T-cell (primary cell): Measurements from ENCODE around the gene ENTPD3. TPM values are rescaled to one million over a fixed set of nuclear protein-coding genes. Genes with fewer than 3 reads are reported as not detected.

Experiments
- ATAC-seq, 4 experiments: fragments of 200-7000 bp in 3 of 4; fragments of 150-1000 bp in 1 of 4; cut with Tn5 transposase; replicated peaks in 1 of 4; 1 replicate in 3 of 4; 2 replicates in 1 of 4; pipeline ENCODE4 v1.10.0; 2021; ENCODE audit warnings: moderate library complexity in 3 of 4, mild to moderate bottlenecking in 2 of 4, moderate number of reproducible peaks in 1 of 4
- CTCF ChIA-PET, 2 donors: fragments of 300-600 bp; sonication (Branson Sonifier 250); formaldehyde crosslinking; loops; one replicate each; lab custom pipeline; 2022; ENCODE audit warnings: antibody characterized with exemption in 2 of 2; lab: Charles Lee
- POLR2A ChIA-PET, 2 donors: fragments of 300-600 bp; sonication (Branson Sonifier 250); formaldehyde crosslinking; loops; one replicate each; lab custom pipeline; 2022; ENCODE audit warnings: antibody characterized with exemption in 2 of 2; lab: Charles Lee
- DNase-seq, 35 experiments: peaks; one replicate each; pipeline versions ENCODE4 v3.0.0 to v3.0.0-alpha.2; 2013 to 2023
- H3K27ac ChIP-seq: one replicate; pipeline ENCODE4 v1.5.1; 2013; ENCODE audit warnings: low read length
- H3K27me3 ChIP-seq, 2 experiments: replicated peaks in 1 of 2; 1 replicate in 1 of 2; 2 replicates in 1 of 2; pipeline versions ENCODE4 v1.6.1 to v1.7.0; 2013; ENCODE audit warnings: low read length in 1 of 2, mixed read lengths in 1 of 2; ENCODE audit not compliant: control insufficient read depth in 2 of 2, insufficient read depth in 2 of 2; ENCODE audit errors: extremely low read depth in 1 of 2
- H3K36me3 ChIP-seq, 2 donors: 1 replicate in 1 of 2; 2 replicates in 1 of 2; pipeline versions ENCODE4 v1.6.1 to v1.7.0; 2013; ENCODE audit warnings: low read length in 1 of 2; ENCODE audit not compliant: control insufficient read depth in 2 of 2, insufficient read depth in 1 of 2; ENCODE audit errors: extremely low read depth in 1 of 2
- H3K4me1 ChIP-seq, 2 experiments: 1 replicate in 1 of 2; 2 replicates in 1 of 2; pipeline versions ENCODE4 v1.6.1 to v1.7.0; 2013; ENCODE audit warnings: low read length in 2 of 2, mixed read lengths in 1 of 2; ENCODE audit not compliant: insufficient read depth in 2 of 2, control insufficient read depth in 1 of 2; ENCODE audit errors: extremely low read depth in 1 of 2
- H3K4me3 ChIP-seq, 2 donors: 1 replicate in 1 of 2; 2 replicates in 1 of 2; pipeline versions ENCODE4 v1.5.1 to v1.7.0; 2013; ENCODE audit warnings: mild to moderate bottlenecking in 2 of 2, low read length in 1 of 2, moderate library complexity in 1 of 2; ENCODE audit not compliant: control insufficient read depth in 1 of 2; ENCODE audit errors: extremely low read depth in 1 of 2
- H3K9me3 ChIP-seq: 2 replicates; pipeline ENCODE4 v1.7.0; 2013
- H3K27ac Mint-ChIP-seq, 2 donors: one replicate each; pipeline ENCODE4 v1.8.0; 2020 to 2021; ENCODE audit warnings: mild to moderate bottlenecking in 2 of 2, mixed read lengths in 2 of 2
- H3K27me3 Mint-ChIP-seq, 2 donors: one replicate each; pipeline ENCODE4 v1.8.0; 2021 to 2022; ENCODE audit warnings: mixed read lengths in 2 of 2
- H3K36me3 Mint-ChIP-seq: one replicate; pipeline ENCODE4 v1.8.0; 2021; ENCODE audit warnings: mixed read lengths
- H3K4me1 Mint-ChIP-seq, 3 donors: one replicate each; pipeline ENCODE4 v1.8.0; 2020 to 2022; ENCODE audit warnings: mixed read lengths in 3 of 3, mild to moderate bottlenecking in 1 of 3
- H3K4me3 Mint-ChIP-seq, 3 donors: one replicate each; pipeline ENCODE4 v1.8.0; 2020 to 2022; ENCODE audit warnings: mild to moderate bottlenecking in 3 of 3, mixed read lengths in 3 of 3, moderate library complexity in 3 of 3
- H3K9me3 Mint-ChIP-seq, 3 donors: one replicate each; pipeline ENCODE4 v1.8.0; 2020 to 2022; ENCODE audit warnings: mixed read lengths in 3 of 3
- WGBS: methylation state at CpG from one replicate; pipeline ENCODE4 v1.1.5; 2013; ENCODE audit warnings: missing lambda C conversion rate; ENCODE audit not compliant: insufficient coverage; 5-methylcytosine and 5-hydroxymethylcytosine counted together
- total RNA-seq, 35 experiments: library from RNA in 6 of 35; stranded (reverse) in 6 of 35; fragments of 120-200 nt in 1 of 35; gene quantifications; one replicate each; pipeline versions ENCODE4 v1.2.1 to v1.2.4 and lab custom pipeline; 2013 to 2026

ENTPD3 gene
- total RNA-seq, 5 donors from 2014 or later (not counting 1 experiment from before 2014, with no cell fraction given) = not detected

DNA sequence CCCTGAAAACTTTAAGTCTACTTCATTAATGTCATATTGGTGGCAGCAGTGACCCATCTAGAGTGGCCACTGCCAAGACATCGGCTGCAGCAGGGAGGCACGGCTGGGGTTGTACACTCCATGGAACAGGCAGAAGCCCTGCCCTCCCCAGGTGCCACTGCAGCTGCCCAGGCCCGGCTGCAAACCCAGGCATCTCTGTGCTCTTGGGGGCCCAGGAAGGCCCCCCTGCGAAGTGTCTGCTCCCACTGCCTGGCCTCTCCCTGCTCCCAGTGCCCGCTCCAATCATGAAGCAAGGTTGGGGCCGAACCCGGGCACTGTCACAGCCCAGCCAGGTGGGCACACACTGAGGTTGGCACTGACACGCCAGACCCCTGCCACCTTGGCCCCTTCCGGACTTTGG is 58.1 kb downstream of the ENTPD3 start:
- Histone ChIP-seq H3K36me3 (peaks cover 5 to 8% of the 10 kb centered on the region in 2 donors), H3K27ac (no peak overlapping the region), H3K4me1 (no peaks in the 10 kb centered on the region), H3K27me3 (no peaks in the 10 kb centered on the region), H3K9me3 (no peaks in the 10 kb centered on the region), H3K4me3 (no peak overlapping the region)
- no peak overlapping the region for H3K4me3 Mint-ChIP-seq
- ChIA-PET CTCF (no interaction called here), POLR2A (interaction anchor here in 1 of 2 donors (0.7 kb wide), 1 partner anchor 53 kb away, joined by 3 read pairs; no protein-coding TSS in a partner anchor)
- H3K9me3 Mint-ChIP-seq = peaks cover 0 to 4% (median 0%) of the 10 kb centered on the region in 3 donors
- WGBS = 89% methylated on average over 9 of the region's 9 CpGs
- ATAC-seq (no peak), DNase-seq (no peak)
- H3K27me3 Mint-ChIP-seq = no peaks in the 10 kb centered on the region
- peaks cover 22% of the 10 kb centered on the region for H3K36me3 Mint-ChIP-seq
- H3K4me1 Mint-ChIP-seq = no peaks in the 10 kb centered on the region
- H3K27ac Mint-ChIP-seq = no peak overlapping the region

DNA sequence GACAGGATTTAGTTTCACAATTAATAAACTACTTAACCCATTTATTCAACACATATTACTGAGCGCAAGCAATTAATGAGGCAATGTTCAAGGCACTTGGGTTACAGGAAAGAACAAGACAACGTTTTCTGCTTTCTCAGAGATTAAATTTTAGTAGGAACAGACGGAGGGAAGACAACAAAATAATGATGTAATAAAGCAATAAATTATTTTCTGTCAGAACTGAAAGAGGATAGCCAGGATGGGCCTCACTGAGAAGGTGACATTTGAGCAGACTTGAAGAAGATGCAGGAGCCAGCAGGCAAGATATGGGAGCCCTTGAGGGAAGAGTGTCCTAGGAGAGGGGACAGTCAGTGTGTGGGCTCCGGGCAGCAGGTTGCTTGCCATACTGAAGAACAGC is 58.9 kb downstream of the ENTPD3 start:
- ChIA-PET CTCF (no interaction called here), POLR2A (no interaction called here)
- WGBS = 100% methylated on average over 2 of the region's 4 CpGs
- no peaks in the 10 kb centered on the region for H3K27me3 Mint-ChIP-seq
- no peaks in the 10 kb centered on the region for H3K9me3 ChIP-seq
- no peaks in the 10 kb centered on the region for H3K4me1 ChIP-seq
- H3K4me3 ChIP-seq = no peak overlapping the region
- H3K27ac ChIP-seq = no peak overlapping the region
- no peaks in the 10 kb centered on the region for H3K27me3 ChIP-seq
- ATAC-seq = no peak
- no peaks in the 10 kb centered on the region for H3K9me3 Mint-ChIP-seq
- peaks cover 22% of the 10 kb centered on the region for H3K36me3 Mint-ChIP-seq
- H3K4me1 Mint-ChIP-seq = no peaks in the 10 kb centered on the region
- H3K36me3 ChIP-seq = peaks cover 5 to 8% of the 10 kb centered on the region in 2 donors
- H3K27ac Mint-ChIP-seq = no peak overlapping the region
- DNase-seq = no peak
- H3K4me3 Mint-ChIP-seq = no peak overlapping the region

DNA sequence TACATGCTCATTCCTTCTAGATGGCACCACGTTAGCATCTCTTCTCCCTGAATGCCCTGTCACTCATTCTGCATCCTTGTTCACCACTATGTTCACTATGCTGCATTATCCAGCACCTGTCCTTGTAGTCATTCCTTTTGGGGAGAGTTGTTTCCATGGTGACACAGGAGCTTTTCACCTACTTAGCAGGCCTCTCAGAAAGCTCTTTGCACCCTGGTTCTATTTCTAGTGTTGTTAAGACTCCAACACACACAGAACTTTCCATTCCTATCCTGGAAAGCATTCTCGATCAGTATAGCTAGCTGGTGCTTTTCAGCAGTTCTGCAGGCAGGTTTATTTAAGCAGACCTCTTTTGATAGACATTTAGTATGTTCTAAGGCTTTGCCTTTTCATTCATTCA is 63.5 kb downstream of the ENTPD3 start:
- H3K4me3 Mint-ChIP-seq = no peak overlapping the region
- Histone ChIP-seq H3K4me1 (peaks cover 7 to 16% of the 10 kb centered on the region in 2 experiments), H3K9me3 (no peaks in the 10 kb centered on the region), H3K27ac (no peak overlapping the region), H3K4me3 (no peak overlapping the region), H3K27me3 (no peaks in the 10 kb centered on the region), H3K36me3 (peaks cover 5 to 8% of the 10 kb centered on the region in 2 donors)
- no peaks in the 10 kb centered on the region for H3K9me3 Mint-ChIP-seq
- DNase-seq (no peak), ATAC-seq (no peak)
- POLR2A ChIA-PET = no interaction called here
- no peaks in the 10 kb centered on the region for H3K27me3 Mint-ChIP-seq
- H3K36me3 Mint-ChIP-seq = peaks cover 22% of the 10 kb centered on the region
- H3K4me1 Mint-ChIP-seq = peaks cover 20 to 25% (median 21%) of the 10 kb centered on the region in 3 donors
- H3K27ac Mint-ChIP-seq = no peak overlapping the region
- no CpG with 5 or more reads among the region's 2 CpGs for WGBS
- CTCF ChIA-PET = interaction anchor here (0.7 kb wide), 2 partner anchors 181 to 346 kb away, joined by 4 to 9 read pairs; no protein-coding TSS in a partner anchor

DNA sequence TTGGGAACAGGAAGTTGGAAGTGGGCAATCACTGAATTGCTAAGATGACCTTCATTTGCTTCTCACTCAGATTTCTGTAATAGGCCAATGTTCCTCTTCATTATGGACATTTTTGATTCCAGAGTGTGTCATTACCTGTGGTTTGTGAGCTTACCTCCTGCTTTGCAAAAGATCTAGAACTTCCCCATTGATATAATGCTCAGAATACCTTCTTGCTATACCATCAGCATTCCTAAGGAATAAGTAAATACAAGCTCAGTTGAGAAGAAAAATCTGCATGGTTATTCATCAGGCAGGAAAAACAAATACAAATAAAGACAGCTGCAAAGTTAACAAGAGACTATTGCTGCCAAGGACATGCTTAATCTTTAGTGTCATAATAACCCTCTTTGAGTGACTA is 64.6 kb downstream of the ENTPD3 start:
- CTCF ChIA-PET = interaction anchor here (0.7 to 2.3 kb wide), 3 partner anchors 8 to 142 kb away, joined by 4 to 7 read pairs (median 4); partner anchors contain the start of genes EIF1B (in 1 of the 2) and ZNF620 (in 1 of the 2)

DNA sequence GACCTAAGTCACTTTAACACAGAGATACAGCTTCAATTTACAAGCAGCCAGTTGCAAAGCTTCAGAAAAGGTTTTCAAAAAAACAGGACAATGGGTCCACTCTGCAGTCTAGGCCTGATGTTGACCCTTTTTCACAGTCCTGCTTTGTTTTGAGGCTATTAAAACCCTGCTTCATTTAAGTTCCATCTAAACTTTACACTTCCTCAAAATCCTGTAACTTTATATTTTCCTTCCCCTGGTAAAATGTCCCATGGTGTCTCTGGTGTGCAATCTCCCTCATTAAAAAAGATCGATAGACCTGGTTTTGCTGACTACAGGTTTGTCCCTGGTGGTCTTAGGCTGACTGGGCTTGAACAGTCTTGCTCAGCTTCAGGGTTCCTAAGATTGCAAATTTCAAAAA is 65.1 kb downstream of the ENTPD3 start:
- Histone ChIP-seq H3K4me1 (peaks cover 11 to 22% of the 10 kb centered on the region in 2 experiments), H3K9me3 (no peaks in the 10 kb centered on the region), H3K27ac (peak overlapping the region; percentile 94), H3K4me3 (no peak overlapping the region), H3K27me3 (no peaks in the 10 kb centered on the region), H3K36me3 (peaks cover 0 to 4% of the 10 kb centered on the region in 2 donors)
- no peak for ATAC-seq
- Mint-ChIP-seq H3K36me3 (peaks cover 9% of the 10 kb centered on the region), H3K27me3 (no peaks in the 10 kb centered on the region), H3K27ac (peak overlapping the region; percentile 97 to 99), H3K4me1 (peaks cover 30 to 35% (median 35%) of the 10 kb centered on the region in 3 donors), H3K9me3 (no peaks in the 10 kb centered on the region), H3K4me3 (peak overlapping the region; percentile 86 to 94 (median 89))
- WGBS = no CpG with 5 or more reads among the region's 1 CpG
- ChIA-PET POLR2A (interaction anchor here in 1 of 2 donors (0.5 to 1.6 kb wide), 2 partner anchors 13 to 65 kb away, joined by 3 to 5 read pairs; partner anchors contain the start of gene ENTPD3), CTCF (interaction anchor here (0.5 to 2.3 kb wide), 5 partner anchors 8 to 1393 kb away, joined by 3 to 7 read pairs (median 4); partner anchors contain the start of genes EIF1B (in 1 of the 2) and ZNF620 (in 1 of the 2))
- DNase-seq = no peak

More for the DNA sequence above, 64.6 kb downstream of the ENTPD3 start:
- peaks cover 0 to 4% of the 10 kb centered on the region in 2 donors for H3K36me3 ChIP-seq
- Mint-ChIP-seq H3K36me3 (peaks cover 12% of the 10 kb centered on the region), H3K9me3 (no peaks in the 10 kb centered on the region), H3K27me3 (no peaks in the 10 kb centered on the region), H3K4me3 (peak overlapping the region in 2 of 3 donors; percentile 19 to 94), H3K4me1 (peaks cover 26 to 31% (median 30%) of the 10 kb centered on the region in 3 donors), H3K27ac (peak overlapping the region; percentile 23 to 99)
- DNase-seq = no peak
- ATAC-seq = no peak
- POLR2A ChIA-PET = interaction anchor here in 1 of 2 donors (0.5 to 1.6 kb wide), 2 partner anchors 13 to 64 kb away, joined by 3 to 5 read pairs; partner anchors contain the start of gene ENTPD3
- H3K4me3 ChIP-seq = no peak overlapping the region
- no peaks in the 10 kb centered on the region for H3K9me3 ChIP-seq
- peaks cover 11 to 21% of the 10 kb centered on the region in 2 experiments for H3K4me1 ChIP-seq
- H3K27ac ChIP-seq = no peak overlapping the region
- no peaks in the 10 kb centered on the region for H3K27me3 ChIP-seq

DNA sequence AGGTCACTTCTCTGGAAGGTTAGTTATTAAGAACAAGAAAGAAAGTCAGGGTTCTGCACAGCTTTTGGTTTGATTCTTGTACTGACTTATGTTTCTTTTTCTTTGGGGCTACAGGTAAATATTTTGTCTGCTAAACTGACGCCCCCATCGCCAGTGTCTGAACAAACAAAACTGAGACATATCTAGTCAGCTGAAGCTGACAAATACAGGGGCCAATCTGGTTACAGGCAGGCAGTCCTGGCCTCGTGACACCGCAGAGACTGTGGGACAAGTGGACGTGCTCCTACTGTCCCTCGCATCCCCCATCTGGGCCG is 65.5 kb downstream of the ENTPD3 start:
- H3K9me3 ChIP-seq = no peaks in the 10 kb centered on the region
- Mint-ChIP-seq H3K27me3 (no peaks in the 10 kb centered on the region), H3K27ac (peak overlapping the region; percentile 97 to 99), H3K36me3 (peaks cover 7% of the 10 kb centered on the region), H3K4me3 (peak overlapping the region; percentile 86 to 94 (median 89)), H3K9me3 (no peaks in the 10 kb centered on the region), H3K4me1 (peaks cover 31 to 38% (median 36%) of the 10 kb centered on the region in 3 donors)
- DNase-seq (no peak), ATAC-seq (no peak)
- 4% methylated on average over 7 of the region's 7 CpGs for WGBS
- peak overlapping the region; percentile 94 for H3K27ac ChIP-seq
- H3K27me3 ChIP-seq = no peaks in the 10 kb centered on the region
- peaks cover 11 to 23% of the 10 kb centered on the region in 2 experiments for H3K4me1 ChIP-seq
- CTCF ChIA-PET = interaction anchor here in 1 of 2 donors (0.5 to 2.3 kb wide), 5 partner anchors 11 to 1394 kb away, joined by 3 to 7 read pairs (median 4); partner anchors contain the start of genes EIF1B, ZNF619 and ZNF620
- peaks cover 0 to 4% of the 10 kb centered on the region in 2 donors for H3K36me3 ChIP-seq
- POLR2A ChIA-PET = interaction anchor here in 1 of 2 donors (1.6 kb wide), 1 partner anchor 12 kb away, joined by 5 read pairs; no protein-coding TSS in a partner anchor
- peak overlapping the region; percentile 73 to 79 for H3K4me3 ChIP-seq
